GM03348 (cell line): ENCODE data around the gene GCNT1.
"Not testable (repeated sequence)": the region's sequence is repeated elsewhere in the genome, so short reads cannot be mapped to it uniquely, and the experiment has no call there.

ENCODE experiments used
- DNase-seq: peaks from one replicate; pipeline ENCODE4 v3.0.0; 2012; ENCODE audit warnings: low spot score

The GCNT1 gene

GRCh38 chr9:76490249-76490990 is 31.4 kb downstream of the GCNT1 start:
- DNase-seq, result no peak

GRCh38 chr9:76491056-76491455 is 32.1 kb downstream of the GCNT1 start:
- DNase-seq, result not testable (repeated sequence)

GRCh38 chr9:76493496-76493895 is 34.5 kb downstream of the GCNT1 start:
- DNase-seq, result not testable (repeated sequence)

- no peak for DNase-seq
Measured at GRCh38 chr9:76500061-76500460, 41.1 kb downstream of the GCNT1 start.

- no peak for DNase-seq
Measured at GRCh38 chr9:76502746-76503145, 43.8 kb downstream of the GCNT1 start.

- DNase-seq, result peak; percentile 78
Measured at GRCh38 chr9:76510041-76510440, 51.1 kb downstream of the GCNT1 start.

- no peak for DNase-seq
Measured at GRCh38 chr9:76510446-76510845, 51.5 kb downstream of the GCNT1 start.

- no peak for DNase-seq
Measured at GRCh38 chr9:76512826-76513225, 53.8 kb downstream of the GCNT1 start.

- DNase-seq, result no peak
Measured at GRCh38 chr9:76516350-76516749, 57.4 kb downstream of the GCNT1 start.

GRCh38 chr9:76516871-76517270 is 57.9 kb downstream of the GCNT1 start:
- no peak for DNase-seq

- DNase-seq, result no peak
Measured at GRCh38 chr9:76519075-76519835, 60.3 kb downstream of the GCNT1 start.

GRCh38 chr9:76521244-76521681 is 62.3 kb downstream of the GCNT1 start:
- no peak for DNase-seq

- no peak for DNase-seq
Measured at GRCh38 chr9:76521906-76522305, 62.9 kb downstream of the GCNT1 start.

GRCh38 chr9:76523617-76524200 is 64.7 kb downstream of the GCNT1 start:
- not testable (repeated sequence) for DNase-seq

GRCh38 chr9:76525196-76525595 is 66.2 kb downstream of the GCNT1 start:
- no peak for DNase-seq

GRCh38 chr9:76526026-76526425 is 67.0 kb downstream of the GCNT1 start:
- no peak for DNase-seq

- DNase-seq, result peak; percentile 57
Measured at GRCh38 chr9:76528056-76528455, 69.1 kb downstream of the GCNT1 start.

- DNase-seq, result no peak
Measured at GRCh38 chr9:76528642-76529190, 69.7 kb downstream of the GCNT1 start.

GRCh38 chr9:76529653-76530052 is 70.7 kb downstream of the GCNT1 start:
- no peak for DNase-seq

- DNase-seq, result peak; percentile 46
Measured at GRCh38 chr9:76530458-76531110, 71.6 kb downstream of the GCNT1 start.

GRCh38 chr9:76531231-76531780 is 72.3 kb downstream of the GCNT1 start:
- no peak for DNase-seq

- DNase-seq, result not testable (repeated sequence)
Measured at GRCh38 chr9:76532877-76533276, 73.9 kb downstream of the GCNT1 start.
